ENCODE measurements around the gene EDIL3.

DNA sequence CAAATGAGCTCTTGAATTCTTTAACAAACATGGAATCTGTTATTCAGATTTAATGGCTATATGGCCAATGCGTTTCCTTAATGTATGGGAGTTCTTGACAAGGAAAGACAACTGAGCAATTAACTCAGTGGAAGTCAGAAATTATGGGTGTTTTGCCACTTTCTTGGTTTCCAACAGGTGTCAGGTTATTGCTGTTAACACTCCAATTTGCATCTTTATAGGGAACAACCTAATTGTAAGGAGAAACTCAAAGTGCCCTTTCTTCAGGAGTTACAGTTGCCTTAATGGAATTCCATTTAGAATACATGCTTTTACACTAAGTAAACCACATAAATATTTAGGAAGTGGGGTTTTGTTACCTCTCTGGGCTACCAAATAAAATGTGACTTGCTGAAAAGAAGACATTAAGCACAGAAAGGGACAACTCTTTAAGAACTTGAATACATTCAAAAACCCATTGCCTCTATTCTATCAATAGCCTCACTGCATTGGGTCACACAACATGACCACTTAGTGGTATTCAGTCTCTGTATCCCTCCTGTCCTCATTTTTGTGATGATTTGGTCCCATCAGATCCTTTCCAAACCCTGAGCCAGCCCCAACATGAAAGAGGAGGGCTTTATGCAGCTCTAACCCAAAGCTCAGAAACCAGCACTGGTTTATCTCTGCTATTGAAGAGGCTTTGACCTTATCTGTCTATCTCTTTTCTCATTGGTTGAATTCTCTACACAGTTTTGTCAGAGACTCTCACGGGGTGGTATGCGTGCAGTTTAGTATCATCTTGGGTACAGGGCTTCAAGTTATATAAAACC, 118.7 kb downstream of the EDIL3 start:
- TF ChIP-seq, protein P1, sequence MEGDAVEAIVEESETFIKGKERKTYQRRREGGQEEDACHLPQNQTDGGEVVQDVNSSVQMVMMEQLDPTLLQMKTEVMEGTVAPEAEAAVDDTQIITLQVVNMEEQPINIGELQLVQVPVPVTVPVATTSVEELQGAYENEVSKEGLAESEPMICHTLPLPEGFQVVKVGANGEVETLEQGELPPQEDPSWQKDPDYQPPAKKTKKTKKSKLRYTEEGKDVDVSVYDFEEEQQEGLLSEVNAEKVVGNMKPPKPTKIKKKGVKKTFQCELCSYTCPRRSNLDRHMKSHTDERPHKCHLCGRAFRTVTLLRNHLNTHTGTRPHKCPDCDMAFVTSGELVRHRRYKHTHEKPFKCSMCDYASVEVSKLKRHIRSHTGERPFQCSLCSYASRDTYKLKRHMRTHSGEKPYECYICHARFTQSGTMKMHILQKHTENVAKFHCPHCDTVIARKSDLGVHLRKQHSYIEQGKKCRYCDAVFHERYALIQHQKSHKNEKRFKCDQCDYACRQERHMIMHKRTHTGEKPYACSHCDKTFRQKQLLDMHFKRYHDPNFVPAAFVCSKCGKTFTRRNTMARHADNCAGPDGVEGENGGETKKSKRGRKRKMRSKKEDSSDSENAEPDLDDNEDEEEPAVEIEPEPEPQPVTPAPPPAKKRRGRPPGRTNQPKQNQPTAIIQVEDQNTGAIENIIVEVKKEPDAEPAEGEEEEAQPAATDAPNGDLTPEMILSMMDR (conservative IDR thresholded peaks at IDR 0.05) = no peak
- TF ChIP-seq EZH2 (IDR thresholded peaks at IDR 0.05; ENCODE audit: low read depth) = no peak
